ENCODE measurements around the gene PKP2.

PKP2 gene

GRCh38 chr12:32755654-32756475 lies 140.7 kb downstream of the PKP2 start, which contains the start of gene YARS2:
Gene YARS2, minus strand, starts transcription at chr12:32755897. Its CDS starts 23 bp downstream, at chr12:32755874.
- in situ Hi-C loops (cut with HindIII; ENCODE audit: low pct_ligation_motif_present, low sequenced_read_pairs): no loop called here
- TF ChIP-seq CTCF (IDR thresholded peaks at IDR 0.05; ENCODE audit: low read depth, low read length, missing control alignments): peak; percentile 84
- DNase-seq: peak; percentile 98
- Histone ChIP-seq H3K27me3 (replicated peaks) (no peaks in the 10 kb centered on the region), H3K27ac (peak within 1 kb of the TSS; percentile 96), H3K36me3 (replicated peaks) (peaks cover 13% of the 10 kb centered on the region), H3K4me3 (ENCODE audit: low read depth, low read length) (peak within 1 kb of the TSS; percentile 97)

GRCh38 chr12:32755051-32755653 lies 141.4 kb downstream of the PKP2 start:
- Histone ChIP-seq H3K36me3 (replicated peaks) (peaks cover 20% of the 10 kb centered on the region), H3K4me3 (ENCODE audit: low read depth, low read length) (peak overlapping the region; percentile 97), H3K27ac (peak overlapping the region; percentile 96), H3K27me3 (replicated peaks) (no peaks in the 10 kb centered on the region)
- in situ Hi-C loops (cut with HindIII; ENCODE audit: low pct_ligation_motif_present, low sequenced_read_pairs): no loop called here
- peak; percentile 66 for DNase-seq
- peak; percentile 87 for TF ChIP-seq CTCF (IDR thresholded peaks at IDR 0.05; ENCODE audit: low read depth, low read length, missing control alignments)

- no peak for DNase-seq
- H3K36me3 ChIP-seq (replicated peaks): peaks cover 30% of the 10 kb centered on the region
- no peaks in the 10 kb centered on the region for H3K27me3 ChIP-seq (replicated peaks)
- no peak for TF ChIP-seq CTCF (IDR thresholded peaks at IDR 0.05; ENCODE audit: low read depth, low read length, missing control alignments)
- peak overlapping the region; percentile 97 for H3K4me3 ChIP-seq (ENCODE audit: low read depth, low read length)
- H3K27ac ChIP-seq: peak overlapping the region; percentile 96
- in situ Hi-C loops (cut with HindIII; ENCODE audit: low pct_ligation_motif_present, low sequenced_read_pairs): no loop called here
These were observed 142.5 kb downstream of the PKP2 start for GRCh38 chr12:32754111-32754510.

GRCh38 chr12:32753605-32754004 lies 143.0 kb downstream of the PKP2 start:
- no peak overlapping the region for H3K27ac ChIP-seq
- H3K4me3 ChIP-seq (ENCODE audit: low read depth, low read length): no peak overlapping the region
- peaks cover 34% of the 10 kb centered on the region for H3K36me3 ChIP-seq (replicated peaks)
- no peak for DNase-seq
- in situ Hi-C loops (cut with HindIII; ENCODE audit: low pct_ligation_motif_present, low sequenced_read_pairs): no loop called here
- TF ChIP-seq CTCF (IDR thresholded peaks at IDR 0.05; ENCODE audit: low read depth, low read length, missing control alignments): no peak
- H3K27me3 ChIP-seq (replicated peaks): no peaks in the 10 kb centered on the region

GRCh38 chr12:32743264-32743663 lies 153.3 kb downstream of the PKP2 start:
- no peak for DNase-seq
- in situ Hi-C loops (cut with HindIII; ENCODE audit: low pct_ligation_motif_present, low sequenced_read_pairs): no loop called here
- no peaks in the 10 kb centered on the region for H3K27me3 ChIP-seq (replicated peaks)
- no peak overlapping the region for H3K27ac ChIP-seq
- no peak for TF ChIP-seq CTCF (IDR thresholded peaks at IDR 0.05; ENCODE audit: low read depth, low read length, missing control alignments)
- peaks cover 51% of the 10 kb centered on the region for H3K36me3 ChIP-seq (replicated peaks)
- no peak overlapping the region for H3K4me3 ChIP-seq (ENCODE audit: low read depth, low read length)
